ENCODE results near the gene APAF1.
A peak's percentile ranks its signal among the peaks of the same experiment; 100 is the strongest.

APAF1 gene

GRCh38 chr12:98646294-98647090, 1.4 kb downstream of the APAF1 start:
- H3K4me3 ChIP-seq (ENCODE audit: low read length): peak overlapping the region; percentile 97
- TF ChIP-seq CTCF (IDR thresholded peaks at IDR 0.05; ENCODE audit: insufficient read depth, low read depth, low read length, missing control alignments): peak; percentile 19
- peak; percentile 56 for DNase-seq (ENCODE audit: low read depth)

- DNase-seq (ENCODE audit: low read depth): no peak
- H3K4me3 ChIP-seq (ENCODE audit: low read length): no peak overlapping the region
- no peak for TF ChIP-seq CTCF (IDR thresholded peaks at IDR 0.05; ENCODE audit: insufficient read depth, low read depth, low read length, missing control alignments)
Observed at GRCh38 chr12:98651328-98651727, 6.2 kb downstream of the APAF1 start.

GRCh38 chr12:98653866-98654493, 8.9 kb downstream of the APAF1 start:
- TF ChIP-seq CTCF (IDR thresholded peaks at IDR 0.05; ENCODE audit: insufficient read depth, low read depth, low read length, missing control alignments): peak; percentile 62
- DNase-seq (ENCODE audit: low read depth): peak; percentile 63
- H3K4me3 ChIP-seq (ENCODE audit: low read length): no peak overlapping the region

GRCh38 chr12:98656289-98657101, 11.4 kb downstream of the APAF1 start:
- peak; percentile 45 for DNase-seq (ENCODE audit: low read depth)
- H3K4me3 ChIP-seq (ENCODE audit: low read length): no peak overlapping the region
- TF ChIP-seq CTCF (IDR thresholded peaks at IDR 0.05; ENCODE audit: insufficient read depth, low read depth, low read length, missing control alignments): no peak

GRCh38 chr12:98660521-98660920, 15.4 kb downstream of the APAF1 start:
- no peak for TF ChIP-seq CTCF (IDR thresholded peaks at IDR 0.05; ENCODE audit: insufficient read depth, low read depth, low read length, missing control alignments)
- no peak overlapping the region for H3K4me3 ChIP-seq (ENCODE audit: low read length)
- DNase-seq (ENCODE audit: low read depth): no peak

GRCh38 chr12:98669751-98670150, 24.7 kb downstream of the APAF1 start:
- DNase-seq (ENCODE audit: low read depth): no peak
- TF ChIP-seq CTCF (IDR thresholded peaks at IDR 0.05; ENCODE audit: insufficient read depth, low read depth, low read length, missing control alignments): no peak
- no peak overlapping the region for H3K4me3 ChIP-seq (ENCODE audit: low read length)
